IPS DF 19.7 (cell line): ENCODE results near the gene INO80E.
"Not testable (repeated sequence)": the region's sequence is repeated elsewhere in the genome, so short reads cannot be mapped to it uniquely, and the experiment has no call there.

Source experiments
- DNase-seq: peaks from one replicate; pipeline ENCODE4 v3.0.0-alpha.2; 2013; ENCODE audit warnings: low read depth, low spot score

Gene INO80E, protein sequence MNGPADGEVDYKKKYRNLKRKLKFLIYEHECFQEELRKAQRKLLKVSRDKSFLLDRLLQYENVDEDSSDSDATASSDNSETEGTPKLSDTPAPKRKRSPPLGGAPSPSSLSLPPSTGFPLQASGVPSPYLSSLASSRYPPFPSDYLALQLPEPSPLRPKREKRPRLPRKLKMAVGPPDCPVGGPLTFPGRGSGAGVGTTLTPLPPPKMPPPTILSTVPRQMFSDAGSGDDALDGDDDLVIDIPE

DNA sequence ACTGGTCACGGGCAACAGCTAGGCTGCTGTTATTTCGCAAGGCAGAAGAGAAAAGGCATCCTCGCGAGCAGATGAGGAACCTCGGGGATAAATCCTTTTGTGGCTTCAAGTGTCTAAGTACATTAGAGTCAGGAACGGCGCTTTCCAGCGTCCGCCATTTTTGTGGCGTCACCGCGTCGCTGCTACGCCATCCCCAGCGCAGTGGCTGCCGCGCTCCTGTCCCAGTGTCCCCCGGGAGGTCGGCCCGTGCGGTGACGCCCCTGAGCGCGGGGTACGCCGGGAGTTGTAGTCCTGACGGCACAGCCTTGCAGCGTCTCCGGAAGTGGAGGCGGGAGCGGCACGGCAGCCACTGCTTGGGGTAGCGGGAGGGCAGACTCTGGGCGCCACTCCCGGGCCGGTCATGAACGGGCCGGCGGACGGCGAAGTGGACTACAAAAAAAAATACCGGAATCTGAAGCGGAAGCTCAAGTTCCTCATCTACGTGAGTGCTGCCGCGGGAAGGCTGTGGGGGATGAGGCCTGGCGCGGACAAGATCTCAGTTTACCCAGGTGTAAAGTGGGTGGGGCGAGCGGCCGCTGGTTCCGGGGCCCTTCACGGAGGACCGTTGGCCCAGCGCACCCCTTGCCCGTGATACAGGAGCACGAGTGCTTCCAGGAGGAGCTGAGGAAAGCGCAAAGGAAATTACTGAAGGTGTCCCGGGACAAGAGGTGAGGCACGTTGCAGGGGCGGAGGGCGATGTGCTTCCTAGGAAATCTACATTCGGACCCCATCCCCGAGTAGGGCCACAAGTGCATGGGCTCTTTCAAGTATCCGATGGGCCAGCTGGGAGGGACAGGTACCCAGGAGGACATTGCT is at the start of gene INO80E:
Gene INO80E (plus strand): TSS at position 331 of the 855 bp plus-strand sequence. CDS start 70 bp downstream, at position 401.
- DNase-seq = peak; percentile 92

DNA sequence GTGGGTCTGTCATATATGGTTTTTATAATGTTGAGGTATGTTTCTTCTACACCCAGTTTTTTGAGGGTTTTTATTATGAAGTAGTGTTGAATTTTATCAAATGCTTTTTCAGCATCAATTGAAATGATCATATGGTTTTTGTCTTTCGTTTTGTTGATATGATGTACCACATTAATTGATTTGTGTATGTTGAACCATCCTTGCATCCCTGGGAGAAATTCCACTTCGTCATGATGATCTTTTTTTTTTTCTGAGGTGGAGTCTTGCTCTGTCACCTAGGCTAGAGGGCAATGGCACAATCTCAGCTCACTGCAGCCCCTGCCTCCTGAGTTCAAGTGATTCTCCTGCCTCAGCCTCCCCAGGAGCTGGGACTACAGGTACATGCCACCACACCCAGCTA is 48.1 kb upstream of the INO80E start:
- no peak for DNase-seq

- no peak for DNase-seq
Measured at GRCh38 chr16:29950806-29951461, 45.1 kb upstream of the INO80E start.

- DNase-seq = no peak
Measured at GRCh38 chr16:29951625-29952365, 44.2 kb upstream of the INO80E start.

- no peak for DNase-seq
Measured at GRCh38 chr16:29958756-29959155, 37.3 kb upstream of the INO80E start.

- DNase-seq = no peak
Measured at GRCh38 chr16:29959293-29959692, 36.7 kb upstream of the INO80E start.

DNA sequence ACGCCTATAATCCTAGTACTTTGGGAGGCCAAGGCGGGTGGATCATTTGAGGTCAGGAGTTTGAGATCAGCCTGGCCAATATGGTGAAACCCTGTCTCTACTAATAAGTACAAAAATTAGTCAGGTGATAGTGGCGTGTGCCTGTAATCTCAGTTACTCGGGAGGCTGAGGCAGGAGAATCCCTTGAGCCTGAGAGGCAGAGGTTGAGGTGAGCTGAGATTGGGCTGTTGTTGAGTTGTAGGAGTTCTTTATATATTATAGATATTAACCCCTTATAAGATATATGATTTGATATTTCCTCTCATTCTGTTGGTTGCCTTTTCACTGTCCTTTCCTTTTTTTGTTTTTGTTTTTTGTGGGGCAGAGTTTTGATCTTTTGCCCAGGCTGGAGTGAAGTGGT is 36.2 kb upstream of the INO80E start:
- DNase-seq = not testable (repeated sequence)

GRCh38 chr16:29961127-29961478 is 34.9 kb upstream of the INO80E start:
- DNase-seq = no peak

DNA sequence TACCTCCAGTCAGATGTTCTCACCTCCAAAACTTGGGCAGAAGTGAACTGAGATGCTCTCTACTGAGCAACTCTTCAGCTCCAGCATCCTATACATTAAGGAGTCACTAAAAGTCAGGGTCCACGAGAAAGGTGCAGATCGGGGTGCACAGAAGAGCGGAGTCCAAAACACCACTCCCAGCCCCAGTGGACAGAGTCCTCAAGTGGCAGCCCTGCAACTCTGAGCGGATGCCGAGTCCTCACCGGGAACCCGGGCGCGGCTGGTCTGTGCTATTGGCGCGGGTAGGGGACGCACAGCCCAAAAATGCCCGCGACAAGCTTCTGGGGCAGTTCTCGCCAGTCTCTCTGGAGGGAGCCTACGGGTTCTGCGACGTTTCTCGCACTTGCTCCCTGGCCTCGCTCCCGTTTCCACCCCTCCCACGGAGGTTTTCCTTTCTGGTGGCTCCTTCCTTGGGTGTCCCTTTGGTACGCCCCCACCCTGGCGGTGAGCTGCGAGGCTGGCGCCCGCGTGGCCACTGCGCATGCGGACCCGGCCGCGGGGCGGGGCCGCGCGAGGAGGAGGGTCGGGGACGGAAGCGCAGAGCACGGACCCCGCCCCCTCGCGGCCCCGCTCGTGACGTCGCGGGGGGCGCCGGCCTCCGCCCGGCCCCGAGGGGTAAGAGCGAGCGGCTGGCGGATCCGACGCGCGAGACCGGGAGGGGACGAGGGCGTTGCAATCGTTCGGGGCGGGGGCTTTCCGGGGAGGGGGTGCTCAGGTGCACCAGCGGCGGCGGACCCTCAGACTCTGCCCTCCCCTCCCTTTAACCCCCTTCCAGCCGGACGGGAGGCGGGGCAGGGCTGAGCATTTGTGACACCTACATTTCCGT is 34.3 kb upstream of the INO80E start, which contains the start of gene TMEM219:
Gene TMEM219 (plus strand): TSS at position 601 of the 865 bp plus-strand sequence. CDS start 1,065 bp downstream, outside the sequence.
- DNase-seq = no peak

DNA sequence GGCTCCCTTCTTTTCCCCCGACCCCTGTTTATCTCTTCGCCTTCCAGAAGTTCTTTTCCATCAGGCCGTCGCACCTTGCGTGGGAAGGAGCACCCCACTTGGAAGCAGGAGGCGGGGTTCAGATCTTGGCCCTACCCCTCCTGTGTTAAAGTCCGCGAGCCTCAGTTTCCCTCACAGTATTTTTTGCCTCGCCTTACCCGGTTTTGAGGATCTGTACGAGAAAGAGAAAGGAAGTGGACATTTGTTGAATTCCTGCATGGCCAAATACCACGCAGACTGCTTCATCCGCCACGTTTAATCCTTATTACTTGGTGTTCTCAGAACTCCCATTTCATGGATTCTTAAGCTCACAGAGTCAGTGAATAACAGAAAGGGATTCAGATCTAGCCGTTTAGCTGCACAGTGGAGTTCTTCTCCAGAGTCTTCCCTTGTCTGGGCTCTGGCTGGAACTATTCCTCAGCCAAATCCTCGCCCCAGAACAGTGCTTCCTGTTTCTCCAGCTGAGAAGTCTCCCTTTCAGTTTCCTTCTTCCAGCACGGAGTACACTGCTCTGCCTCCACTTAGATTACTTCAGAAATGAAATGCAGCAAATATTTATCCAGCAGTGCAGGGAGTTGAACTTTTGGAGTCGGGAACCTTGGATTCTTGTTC is 33.6 kb upstream of the INO80E start:
- no peak for DNase-seq

DNA sequence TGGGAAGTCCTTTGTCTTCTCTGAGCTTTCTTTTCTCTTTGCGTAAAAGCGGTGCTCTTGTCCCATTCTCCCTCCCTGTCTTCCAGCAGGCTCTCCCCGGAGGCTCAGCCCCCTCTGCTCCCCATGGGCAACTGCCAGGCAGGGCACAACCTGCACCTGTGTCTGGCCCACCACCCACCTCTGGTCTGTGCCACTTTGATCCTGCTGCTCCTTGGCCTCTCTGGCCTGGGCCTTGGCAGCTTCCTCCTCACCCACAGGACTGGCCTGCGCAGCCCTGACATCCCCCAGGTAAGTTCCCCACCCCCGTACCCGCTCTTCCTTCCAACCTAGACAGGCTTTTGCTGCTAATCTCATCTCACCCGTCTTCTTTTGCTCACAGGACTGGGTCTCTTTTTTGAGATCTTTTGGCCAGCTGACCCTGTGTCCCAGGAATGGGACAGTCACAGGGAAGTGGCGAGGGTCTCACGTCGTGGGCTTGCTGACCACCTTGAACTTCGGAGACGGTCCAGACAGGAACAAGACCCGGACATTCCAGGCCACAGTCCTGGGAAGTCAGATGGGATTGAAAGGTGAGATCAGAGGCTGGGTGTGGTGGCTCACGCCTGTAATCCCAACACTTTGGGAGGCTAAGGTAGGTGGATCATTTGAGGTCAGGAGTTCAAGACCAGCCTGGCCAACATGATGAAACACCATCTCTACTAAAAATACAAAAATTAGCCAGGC is 32.9 kb upstream of the INO80E start:
- DNase-seq = no peak

GRCh38 chr16:29968205-29968604 is 27.8 kb upstream of the INO80E start:
- DNase-seq = no peak

- no peak for DNase-seq
Measured at GRCh38 chr16:29971304-29971703, 24.7 kb upstream of the INO80E start.

DNA sequence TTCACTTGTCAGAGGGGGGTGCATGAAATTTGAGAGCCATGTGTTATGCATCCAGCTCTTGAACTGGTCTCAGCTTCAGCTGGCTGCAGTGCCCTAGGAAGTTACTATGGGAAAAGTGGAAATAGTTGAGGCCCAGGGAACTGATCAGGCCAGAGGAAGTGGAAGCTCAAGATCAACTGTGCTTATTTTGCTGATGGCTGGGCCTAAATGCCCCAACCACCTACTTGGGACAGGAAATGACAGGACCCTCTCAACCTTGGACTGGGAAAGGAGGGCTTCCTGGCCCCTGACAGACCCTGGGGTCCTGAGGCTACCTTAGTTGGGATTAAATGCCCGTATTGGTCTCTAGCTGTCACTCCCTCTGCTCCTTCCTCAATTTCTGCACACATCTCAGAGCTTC is 23.5 kb upstream of the INO80E start:
- DNase-seq = no peak

- no peak for DNase-seq
Measured at GRCh38 chr16:29972992-29973383, 23.1 kb upstream of the INO80E start.

GRCh38 chr16:29973384-29974246 is 22.4 kb upstream of the INO80E start, which contains the start of gene TAOK2:
Gene TAOK2 (plus strand): TSS chr16:29973868. CDS start chr16:29977773, 3,905 bp downstream.
- peak; percentile 93 for DNase-seq

- DNase-seq = no peak
Measured at GRCh38 chr16:29974291-29975133, 21.5 kb upstream of the INO80E start.

GRCh38 chr16:29975134-29975538 is 20.9 kb upstream of the INO80E start:
- no peak for DNase-seq
